SK-N-SH treated with all-trans-retinoic acid at 6 μM for 48 hours (cell line): ENCODE measurements around the gene ARHGEF4.

Experiments
- ATAC-seq: fragments of 200-7000 bp; cut with Tn5 transposase; 3 replicates; pipeline ENCODE4 v1.9.1; 2020; ENCODE audit warnings: mild to moderate bottlenecking, moderate library complexity
- BACH2 ChIP-seq: fragments of 250-450 bp; sonication (Bioruptor Pico); IDR thresholded peaks from 2 replicates; pipeline ENCODE4 v1.9.0; 2021; ENCODE audit warnings: mild to moderate bottlenecking, borderline replicate concordance
- CSDC2 ChIP-seq: fragments of 250-450 bp; sonication (Bioruptor Pico); IDR thresholded peaks from 2 replicates; pipeline ENCODE4 v1.5.0; 2020; ENCODE audit warnings: mild to moderate bottlenecking, moderate library complexity
- ESRRG ChIP-seq: fragments of 250-450 bp; sonication (Bioruptor Pico); IDR thresholded peaks from 2 replicates; pipeline ENCODE4 v1.6.1; 2021; ENCODE audit warnings: mild to moderate bottlenecking
- GLIS3 ChIP-seq: fragments of 250-450 bp; sonication (Bioruptor Pico); IDR thresholded peaks from 2 replicates; pipeline ENCODE4 v1.5.0; 2020; ENCODE audit warnings: mild to moderate bottlenecking, moderate library complexity
- OSR1 ChIP-seq: fragments of 250-450 bp; sonication (Bioruptor Pico); IDR thresholded peaks from 2 replicates; pipeline ENCODE4 v1.8.0; 2022; ENCODE audit warnings: moderate library complexity, mild to moderate bottlenecking, inconsistent platforms
- PATZ1 ChIP-seq: fragments of 250-450 bp; sonication (Bioruptor Pico); IDR thresholded peaks from 2 replicates; pipeline ENCODE4 v1.8.0; 2020; ENCODE audit warnings: mild to moderate bottlenecking, moderate library complexity, borderline replicate concordance
- POU6F1 ChIP-seq: fragments of 250-450 bp; sonication (Bioruptor Pico); IDR thresholded peaks from 2 replicates; pipeline ENCODE4 v1.8.0; 2021; ENCODE audit warnings: low read depth, mild to moderate bottlenecking, moderate library complexity, borderline replicate concordance
- PPARA ChIP-seq: fragments of 250-450 bp; sonication (Bioruptor Pico); IDR thresholded peaks from 2 replicates; pipeline ENCODE4 v1.5.0; 2020; ENCODE audit warnings: mild to moderate bottlenecking, borderline replicate concordance
- RARB ChIP-seq: fragments of 250-450 bp; sonication (Bioruptor Pico); IDR thresholded peaks from 2 replicates; pipeline ENCODE4 v1.8.0; 2021; ENCODE audit warnings: mild to moderate bottlenecking, moderate library complexity
- SNAI2 ChIP-seq: fragments of 250-450 bp; sonication (Bioruptor Pico); IDR thresholded peaks from 2 replicates; pipeline ENCODE4 v1.5.0; 2020; ENCODE audit warnings: mild to moderate bottlenecking, moderate library complexity
- TCF4 ChIP-seq: fragments of 250-450 bp; sonication (Bioruptor Pico); IDR thresholded peaks from 2 replicates; pipeline ENCODE4 v1.8.0; 2021; ENCODE audit warnings: mild to moderate bottlenecking, moderate library complexity, borderline replicate concordance
- TOX ChIP-seq: fragments of 250-450 bp; sonication (Bioruptor Pico); IDR thresholded peaks from 2 replicates; pipeline ENCODE4 v1.8.0; 2021; ENCODE audit warnings: mild to moderate bottlenecking, moderate library complexity, borderline replicate concordance
- TSHZ2 ChIP-seq: fragments of 250-450 bp; sonication (Bioruptor Pico); IDR thresholded peaks from 2 replicates; pipeline ENCODE4 v1.5.0; 2020; ENCODE audit warnings: mild to moderate bottlenecking, moderate library complexity
- ZC3H10 ChIP-seq: fragments of 250-450 bp; sonication (Bioruptor Pico); IDR thresholded peaks from 2 replicates; pipeline ENCODE4 v1.5.1; 2021; ENCODE audit warnings: mild to moderate bottlenecking, moderate library complexity
- ZFP30 ChIP-seq: fragments of 450-650 bp; formaldehyde crosslinking; IDR thresholded peaks from 2 replicates; pipeline ENCODE4 v1.5.0; 2022; ENCODE audit warnings: mild to moderate bottlenecking, moderate library complexity
- ZNF565 ChIP-seq: fragments of 450-650 bp; formaldehyde crosslinking; conservative IDR thresholded peaks from 2 replicates; pipeline ENCODE4 v1.5.0; 2020; ENCODE audit warnings: low read depth, mild to moderate bottlenecking, moderate library complexity
- ZNF70 ChIP-seq: fragments of 450-650 bp; formaldehyde crosslinking; IDR thresholded peaks from 2 replicates; pipeline ENCODE4 v1.5.0; 2020; ENCODE audit warnings: mild to moderate bottlenecking, moderate library complexity
- TF ChIP-seq, protein P1 (sequence below): fragments of 250-450 bp; sonication (Bioruptor Pico); IDR thresholded peaks from 2 replicates; pipeline ENCODE4 v1.5.1; 2020; ENCODE audit warnings: low read depth, mild to moderate bottlenecking, moderate library complexity

ARHGEF4 gene

GRCh38 chr2:130847776-130848525, 11.2 kb downstream of the ARHGEF4 start:
- no peak for ATAC-seq
- TF ChIP-seq, protein P1, sequence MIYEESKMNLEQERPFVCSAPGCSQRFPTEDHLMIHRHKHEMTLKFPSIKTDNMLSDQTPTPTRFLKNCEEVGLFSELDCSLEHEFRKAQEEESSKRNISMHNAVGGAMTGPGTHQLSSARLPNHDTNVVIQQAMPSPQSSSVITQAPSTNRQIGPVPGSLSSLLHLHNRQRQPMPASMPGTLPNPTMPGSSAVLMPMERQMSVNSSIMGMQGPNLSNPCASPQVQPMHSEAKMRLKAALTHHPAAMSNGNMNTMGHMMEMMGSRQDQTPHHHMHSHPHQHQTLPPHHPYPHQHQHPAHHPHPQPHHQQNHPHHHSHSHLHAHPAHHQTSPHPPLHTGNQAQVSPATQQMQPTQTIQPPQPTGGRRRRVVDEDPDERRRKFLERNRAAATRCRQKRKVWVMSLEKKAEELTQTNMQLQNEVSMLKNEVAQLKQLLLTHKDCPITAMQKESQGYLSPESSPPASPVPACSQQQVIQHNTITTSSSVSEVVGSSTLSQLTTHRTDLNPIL (CRISPR knock-in tag) = no peak
- TF ChIP-seq GLIS3 (CRISPR knock-in tag) (no peak), OSR1 (CRISPR knock-in tag) (no peak), SNAI2 (CRISPR knock-in tag) (no peak), PATZ1 (no peak), ZNF70 (CRISPR knock-in tag) (no peak), BACH2 (CRISPR knock-in tag) (no peak), PPARA (CRISPR knock-in tag) (no peak)

DNA sequence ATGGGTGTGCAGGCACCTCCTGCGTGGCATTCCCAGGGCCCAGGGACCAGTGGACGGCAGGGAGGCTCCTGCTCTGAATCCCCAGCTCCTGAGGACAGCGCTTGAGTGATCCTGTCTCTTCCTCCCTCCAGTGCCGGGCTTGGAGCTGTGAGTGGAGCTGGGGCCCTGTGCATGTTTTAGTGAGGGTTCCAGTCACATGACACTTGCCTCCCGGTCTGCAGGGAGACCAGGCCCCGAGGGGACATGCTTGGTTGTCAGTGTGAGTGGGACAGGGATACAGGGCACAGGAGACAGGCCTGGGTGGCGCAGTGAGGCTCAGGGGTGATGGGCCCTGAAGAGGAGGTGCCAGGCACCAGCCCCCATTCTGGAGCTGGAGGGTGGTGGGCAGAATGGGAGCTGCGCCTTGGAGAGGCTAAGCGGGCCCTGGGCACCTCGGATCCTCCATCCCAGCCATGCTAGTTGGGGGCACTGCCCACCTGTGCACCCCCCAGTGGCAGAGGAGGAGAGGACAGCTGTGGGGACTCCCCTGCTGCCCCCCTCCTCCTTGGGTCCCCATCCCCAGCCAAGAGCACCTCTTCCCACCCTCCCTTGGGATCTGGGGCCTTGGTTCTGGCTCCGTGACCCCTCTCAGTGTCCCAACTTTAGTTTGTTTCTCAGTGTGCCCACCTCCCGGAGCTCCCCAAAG, 12.0 kb downstream of the ARHGEF4 start:
- TF ChIP-seq PATZ1 (no peak), ZC3H10 (CRISPR knock-in tag) (no peak), POU6F1 (no peak), ZFP30 (CRISPR knock-in tag) (no peak), SNAI2 (CRISPR knock-in tag) (no peak)
- TF ChIP-seq, all 23 proteins: peak for 0
- ATAC-seq = no peak

- TF ChIP-seq ZC3H10 (CRISPR knock-in tag) (no peak), ZNF565 (CRISPR knock-in tag) (no peak), CSDC2 (CRISPR knock-in tag) (no peak), PPARA (CRISPR knock-in tag) (no peak), TSHZ2 (CRISPR knock-in tag) (no peak), GLIS3 (CRISPR knock-in tag) (no peak), RARB (CRISPR knock-in tag) (no peak), PATZ1 (no peak), ZFP30 (CRISPR knock-in tag) (no peak), TOX (no peak), BACH2 (CRISPR knock-in tag) (no peak), TCF4 (CRISPR knock-in tag) (no peak), ZNF70 (CRISPR knock-in tag) (no peak), SNAI2 (CRISPR knock-in tag) (no peak), ESRRG (CRISPR knock-in tag) (no peak), POU6F1 (no peak)
- TF ChIP-seq, protein P1 (CRISPR knock-in tag) = no peak
- ATAC-seq = no peak
Measured at GRCh38 chr2:130849896-130850787, 13.4 kb downstream of the ARHGEF4 start.
